Activated B cell treated with CpG ODN at 0.5 μM for 24 hours (primary cell): ENCODE data around the gene KLF11. TPM values are rescaled to one million over a fixed set of nuclear protein-coding genes. Genes with fewer than 3 reads are reported as not detected.
A peak's percentile ranks its signal among the peaks of the same experiment; 100 is the strongest.
"Not testable (repeated sequence)": the region's sequence is repeated elsewhere in the genome, so short reads cannot be mapped to it uniquely, and the experiment has no call there.

Source experiments
- ATAC-seq: fragments of 200-7000 bp; cut with Tn5 transposase; one replicate; pipeline ENCODE4 v1.10.0; 2021; ENCODE audit warnings: low read depth, mild to moderate bottlenecking, moderate library complexity
- CTCF ChIA-PET: fragments of 350-600 bp; sonication (Branson Sonifier 250); formaldehyde crosslinking; loops from one replicate; lab custom pipeline; 2021; ENCODE audit warnings: antibody characterized with exemption; lab: Charles Lee
- POLR2A ChIA-PET: fragments of 350-600 bp; sonication (Branson Sonifier 250); formaldehyde crosslinking; loops from one replicate; lab custom pipeline; 2021; ENCODE audit warnings: antibody characterized with exemption; lab: Charles Lee
- DNase-seq: peaks from one replicate; pipeline ENCODE4 v3.0.0; 2022
- H3K27ac Mint-ChIP-seq: one replicate; pipeline ENCODE4 v1.8.0; 2020; ENCODE audit warnings: mixed read lengths
- H3K27me3 Mint-ChIP-seq: one replicate; pipeline ENCODE4 v1.8.0; 2021; ENCODE audit warnings: mixed read lengths
- H3K36me3 Mint-ChIP-seq: one replicate; pipeline ENCODE4 v1.8.0; 2021; ENCODE audit warnings: low read depth, mixed read lengths
- H3K4me1 Mint-ChIP-seq: one replicate; pipeline ENCODE4 v1.8.0; 2021; ENCODE audit warnings: mixed read lengths
- H3K4me3 Mint-ChIP-seq: one replicate; pipeline ENCODE4 v1.8.0; 2020; ENCODE audit warnings: mild to moderate bottlenecking, mixed read lengths
- H3K9me3 Mint-ChIP-seq: one replicate; pipeline ENCODE4 v1.8.0; 2020; ENCODE audit warnings: mixed read lengths
- CTCF ChIP-seq: fragments of 200-600 bp; IDR thresholded peaks from one replicate; pipeline ENCODE4 v1.8.0; 2022; ENCODE audit warnings: antibody characterized with exemption, mild to moderate bottlenecking
- intact Hi-C: fragments of 100-400 bp; cut with micrococcal nuclease; formaldehyde crosslinking; loops from one replicate; pipeline ENCODE4 v1.15.1; 2024
- total RNA-seq: library from RNA; stranded (reverse); gene quantifications from 2 replicates; pipeline ENCODE4 v1.2.3, GENCODE V29; 2022

KLF11 gene
- total RNA-seq, 1 donor from 2014 or later, result 10.2 TPM

GRCh38 chr2:10086950-10087349, 43.6 kb downstream of the KLF11 start:
- Mint-ChIP-seq H3K27me3 (peaks cover 33% of the 10 kb centered on the region), H3K27ac (no peak overlapping the region), H3K4me1 (peaks cover 11% of the 10 kb centered on the region), H3K36me3 (no peaks in the 10 kb centered on the region), H3K4me3 (no peak overlapping the region), H3K9me3 (no peaks in the 10 kb centered on the region)
- POLR2A ChIA-PET, result no interaction called here
- DNase-seq (no peak), ATAC-seq (no peak)
- intact Hi-C loops, result no loop called here
- TF ChIP-seq CTCF, result no peak
- CTCF ChIA-PET, result no interaction called here

- Mint-ChIP-seq H3K36me3 (no peaks in the 10 kb centered on the region), H3K4me1 (peaks cover 11% of the 10 kb centered on the region), H3K4me3 (no peak overlapping the region), H3K27me3 (peaks cover 35% of the 10 kb centered on the region), H3K27ac (no peak overlapping the region), H3K9me3 (no peaks in the 10 kb centered on the region)
- no peak for TF ChIP-seq CTCF
- POLR2A ChIA-PET, result no interaction called here
- CTCF ChIA-PET, result no interaction called here
- intact Hi-C loops, result no loop called here
- no peak for DNase-seq
- no peak for ATAC-seq
These were observed 44.0 kb downstream of the KLF11 start for GRCh38 chr2:10087360-10087759.

GRCh38 chr2:10089565-10090190, 46.3 kb downstream of the KLF11 start:
- no peak for TF ChIP-seq CTCF
- Mint-ChIP-seq H3K9me3 (no peaks in the 10 kb centered on the region), H3K27me3 (peaks cover 29% of the 10 kb centered on the region), H3K4me1 (peaks cover 8% of the 10 kb centered on the region), H3K27ac (no peak overlapping the region), H3K4me3 (no peak overlapping the region), H3K36me3 (no peaks in the 10 kb centered on the region)
- ChIA-PET POLR2A (no interaction called here), CTCF (interaction anchor here (1.2 to 1.6 kb wide), 3 partner anchors 16 to 345 kb away, joined by 3 to 6 read pairs (median 3); no protein-coding TSS in a partner anchor)
- no peak for DNase-seq
- intact Hi-C loops, result no loop called here
- no peak for ATAC-seq

GRCh38 chr2:10091182-10091888, 48.0 kb downstream of the KLF11 start:
- POLR2A ChIA-PET, result interaction anchor here (1.0 kb wide), 1 partner anchor 248 kb away, joined by 3 read pairs; the partner anchor contains the start of gene TAF1B
- DNase-seq, result no peak
- CTCF ChIA-PET, result interaction anchor here (2.5 kb wide), 1 partner anchor 19 kb away, joined by 21 read pairs; no protein-coding TSS in a partner anchor
- no peak for TF ChIP-seq CTCF
- Mint-ChIP-seq H3K27ac (no peak overlapping the region), H3K27me3 (peaks cover 23% of the 10 kb centered on the region), H3K36me3 (no peaks in the 10 kb centered on the region), H3K4me3 (peak overlapping the region; percentile 78), H3K4me1 (peaks cover 8% of the 10 kb centered on the region), H3K9me3 (no peaks in the 10 kb centered on the region)
- intact Hi-C loops, result no loop called here
- ATAC-seq, result peak; percentile 56

- DNase-seq, H3K36me3 Mint-ChIP-seq, H3K9me3 Mint-ChIP-seq, ATAC-seq, H3K27ac Mint-ChIP-seq, intact Hi-C loops, H3K4me1 Mint-ChIP-seq: not testable (repeated sequence)
- peaks cover 23% of the 10 kb centered on the region for H3K27me3 Mint-ChIP-seq
- ChIA-PET CTCF (interaction anchor here (2.5 kb wide), 1 partner anchor 20 kb away, joined by 21 read pairs; no protein-coding TSS in a partner anchor), POLR2A (interaction anchor here (0.9 to 1.0 kb wide), 2 partner anchors 9 to 249 kb away, joined by 3 read pairs; partner anchors contain the start of gene TAF1B)
- peak overlapping the region; percentile 59 for H3K4me3 Mint-ChIP-seq
These were observed 48.5 kb downstream of the KLF11 start for GRCh38 chr2:10091889-10092244.
